GM21360 (cell line): Measurements from ENCODE around the gene CLEC3A.
"Not testable (repeated sequence)": the region's sequence is repeated elsewhere in the genome, so short reads cannot be mapped to it uniquely, and the experiment has no call there.

Experiments used
- ATAC-seq: cut with Tn5 transposase; IDR thresholded peaks from one replicate; pipeline ENCODE4 v1.9.1; 2021; ENCODE audit warnings: mild to moderate bottlenecking, moderate library complexity; ENCODE audit not compliant: unreplicated experiment

Gene CLEC3A

DNA sequence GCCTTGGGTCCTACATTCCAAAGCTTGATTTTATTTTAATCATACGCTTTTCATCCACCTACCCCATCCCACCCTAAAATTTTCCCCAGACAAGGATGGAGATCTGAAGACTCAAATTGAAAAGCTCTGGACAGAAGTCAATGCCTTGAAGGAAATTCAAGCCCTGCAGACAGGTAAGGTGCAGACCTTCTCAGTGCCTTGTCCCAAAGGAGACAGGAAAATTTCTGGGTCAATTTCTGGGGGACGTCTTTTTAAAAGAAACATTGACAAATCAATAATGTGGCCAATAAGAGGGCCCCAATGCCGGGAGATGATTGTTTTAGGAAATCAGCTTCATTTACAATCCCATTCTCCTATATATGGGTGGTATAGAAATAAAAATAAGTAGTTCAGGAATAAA is 5.7 kb downstream of the CLEC3A start:
- no peak for ATAC-seq

DNA sequence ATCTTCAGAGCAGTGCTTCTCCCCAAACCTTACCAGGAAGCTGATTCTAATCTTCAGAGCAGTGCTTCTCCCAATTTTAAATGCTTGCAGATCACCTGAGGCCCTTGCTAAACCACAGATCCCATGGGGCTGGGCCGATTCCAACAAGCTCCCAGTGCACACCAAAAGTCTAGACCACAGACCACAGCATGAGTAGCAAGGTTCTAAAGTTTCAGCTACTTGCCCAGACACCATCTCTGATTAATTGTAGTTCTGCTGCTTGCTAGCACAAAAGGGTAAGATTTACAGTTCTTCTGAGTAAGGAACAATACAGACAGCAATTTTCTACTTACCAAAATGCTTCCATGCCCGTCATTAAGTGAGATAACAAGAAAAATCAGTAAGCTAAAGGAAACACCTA is 12.2 kb downstream of the CLEC3A start:
- no peak for ATAC-seq

GRCh38 chr16:78035012-78035411 is 12.7 kb downstream of the CLEC3A start:
- ATAC-seq: no peak

DNA sequence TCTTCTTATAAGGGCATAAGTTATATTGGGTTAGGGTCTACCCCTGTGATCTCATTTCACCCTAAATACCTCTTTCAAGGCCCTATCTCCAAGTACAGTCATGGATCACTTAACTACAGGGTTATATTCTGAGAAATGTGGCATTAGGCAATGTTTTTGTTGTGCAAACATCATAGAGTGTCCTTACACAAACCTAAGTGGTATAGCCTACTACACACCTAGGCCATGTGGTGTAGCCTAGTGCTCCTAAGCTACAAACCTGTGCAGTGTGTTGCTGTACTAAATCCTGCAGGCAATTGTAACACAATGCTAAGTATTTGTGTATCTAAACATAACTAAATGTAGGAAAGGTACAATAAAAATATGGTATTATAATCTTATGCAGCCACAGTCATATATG is 18.0 kb downstream of the CLEC3A start:
- no peak for ATAC-seq

DNA sequence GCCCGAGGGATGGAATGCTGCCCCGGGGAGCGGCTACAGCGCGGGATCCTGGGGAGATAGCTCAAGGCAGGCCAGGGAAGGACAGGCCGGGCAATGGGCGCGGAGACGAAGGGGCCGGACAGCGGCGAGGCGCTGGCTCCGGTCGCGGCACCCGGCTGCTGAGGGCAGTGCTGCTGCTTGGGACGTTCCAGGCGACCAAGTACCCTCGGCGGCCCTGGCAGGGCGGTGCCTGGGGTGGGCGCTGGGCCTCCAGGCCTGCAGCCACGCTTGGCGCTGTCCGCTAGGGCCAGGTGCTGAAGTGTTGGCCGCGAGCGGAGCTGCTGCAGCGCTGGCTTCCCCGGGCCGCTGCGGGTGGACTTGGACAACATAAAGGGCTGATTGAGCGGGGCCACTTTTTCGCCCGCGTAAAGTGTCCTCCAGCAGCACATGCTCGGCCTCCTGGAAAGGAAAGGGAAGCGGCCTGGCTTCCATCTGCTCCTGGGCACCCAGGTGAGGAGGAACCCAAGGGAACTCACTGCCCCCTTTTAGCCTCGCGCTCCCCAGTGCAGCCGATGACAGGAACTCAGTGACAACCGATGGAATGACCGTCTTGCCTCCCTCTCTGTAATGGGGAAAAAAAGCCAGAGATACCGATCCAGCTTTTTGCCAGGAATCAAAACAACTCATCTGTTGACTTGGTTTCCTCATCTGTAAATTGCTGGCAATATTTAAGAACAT is 23.7 kb downstream of the CLEC3A start:
- ATAC-seq: no peak

DNA sequence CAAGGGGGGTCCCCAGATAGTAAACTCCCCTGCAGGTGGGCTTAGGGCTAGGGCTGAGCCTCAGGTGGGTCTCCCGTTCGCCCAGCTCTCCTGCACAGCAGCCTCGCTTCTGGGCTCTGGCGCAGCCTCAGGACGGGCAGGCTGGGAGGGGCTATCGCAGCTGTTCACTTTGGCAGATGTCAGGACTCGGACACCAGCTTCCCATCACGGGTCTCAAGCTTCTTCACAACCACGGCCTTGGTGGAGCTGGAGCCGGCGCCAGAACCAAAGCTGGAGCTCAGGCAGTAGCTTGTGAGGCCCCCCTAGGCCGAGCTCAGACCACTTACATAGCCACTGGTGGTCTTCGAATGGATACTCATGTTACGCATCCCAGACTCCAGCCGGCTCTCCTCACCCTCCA is 26.0 kb downstream of the CLEC3A start:
- no peak for ATAC-seq

- no peak for ATAC-seq
Observed at GRCh38 chr16:78050734-78051400, 28.5 kb downstream of the CLEC3A start.

DNA sequence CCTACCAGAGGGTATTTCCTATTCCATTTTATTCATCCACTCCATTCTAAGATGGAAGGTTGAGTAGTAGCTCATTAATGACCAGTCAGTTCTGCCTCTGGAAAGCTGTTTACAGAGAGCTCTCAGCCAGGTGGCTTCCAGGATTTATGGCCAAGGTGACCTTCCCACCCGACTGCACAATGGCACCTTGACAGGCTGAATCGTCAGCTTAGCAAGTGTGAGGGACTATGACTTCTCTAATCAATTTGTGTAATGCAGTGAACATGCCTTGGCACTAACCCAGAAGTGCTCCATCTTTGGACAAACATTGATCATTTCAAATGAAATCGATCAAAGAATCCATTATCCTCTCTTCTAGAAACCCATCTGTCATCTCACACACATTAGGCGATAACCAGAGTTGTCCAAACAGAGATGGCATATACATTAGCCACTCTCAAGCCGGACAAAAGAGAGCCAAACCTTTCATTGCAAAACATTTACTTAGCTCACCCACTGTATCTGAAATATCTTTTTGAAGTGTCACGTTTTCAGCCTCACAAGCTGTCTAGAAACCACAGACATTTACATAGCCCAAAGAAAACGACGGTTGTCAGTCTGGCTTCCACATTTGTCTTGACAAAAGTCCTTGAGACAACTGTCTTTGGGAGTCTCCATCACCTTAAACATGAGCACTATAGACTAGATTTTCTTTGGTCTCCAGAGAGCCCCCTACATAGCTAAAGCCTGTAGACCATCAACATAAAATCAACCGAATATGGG is 35.6 kb downstream of the CLEC3A start:
- ATAC-seq: no peak

GRCh38 chr16:78059806-78060205 is 37.5 kb downstream of the CLEC3A start:
- not testable (repeated sequence) for ATAC-seq

DNA sequence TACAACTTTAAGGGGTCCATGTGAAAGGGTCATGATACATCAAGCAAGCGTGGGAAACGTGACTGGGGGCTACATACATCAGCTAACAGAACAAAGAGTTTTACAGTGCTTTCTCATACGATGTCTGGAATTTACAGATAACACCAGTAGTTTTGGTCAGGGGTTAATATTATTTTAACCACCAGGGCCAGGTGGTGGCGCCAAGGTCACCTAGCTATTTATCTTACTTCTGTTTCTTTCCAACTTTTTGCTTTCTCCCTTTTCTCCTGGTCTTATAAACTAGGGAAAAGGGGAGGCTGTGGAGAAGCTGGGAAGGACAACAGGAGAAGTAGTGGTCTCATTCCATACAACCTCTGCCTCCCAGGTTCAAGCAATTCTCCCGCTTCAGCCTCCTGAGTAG is 37.9 kb downstream of the CLEC3A start:
- ATAC-seq: no peak

DNA sequence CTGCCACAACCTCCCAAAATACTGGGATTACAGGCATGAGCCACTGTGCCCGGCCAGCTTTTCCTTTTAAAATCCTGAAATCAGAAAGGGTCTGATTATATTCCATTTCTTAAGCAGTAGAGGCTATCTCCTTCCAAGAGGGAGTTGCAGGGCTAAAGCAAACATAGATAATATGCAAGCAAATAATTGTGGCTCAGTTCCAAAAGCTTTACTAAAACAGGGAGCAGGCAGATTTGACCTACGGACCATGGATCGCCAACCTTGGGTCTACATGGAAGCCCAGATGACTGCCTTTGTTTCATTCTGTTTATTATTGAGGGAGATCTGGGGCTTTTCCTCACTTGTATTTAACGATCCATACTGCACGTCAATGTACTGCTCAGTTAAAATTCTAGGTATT is 38.5 kb downstream of the CLEC3A start:
- no peak for ATAC-seq

GRCh38 chr16:78065319-78065718 is 43.0 kb downstream of the CLEC3A start:
- ATAC-seq: no peak

GRCh38 chr16:78069913-78070312 is 47.6 kb downstream of the CLEC3A start:
- ATAC-seq: no peak

GRCh38 chr16:78072275-78072674 is 49.9 kb downstream of the CLEC3A start:
- no peak for ATAC-seq

GRCh38 chr16:78075800-78076199 is 53.5 kb downstream of the CLEC3A start:
- no peak for ATAC-seq

GRCh38 chr16:78081341-78081740 is 59.0 kb downstream of the CLEC3A start:
- ATAC-seq: no peak
